Bronchial epithelial cell (primary cell): ENCODE data around the gene ST6GALNAC4. TPM values are rescaled to one million over a fixed set of nuclear protein-coding genes. Genes with fewer than 3 reads are reported as not detected.
A peak's percentile ranks its signal among the peaks of the same experiment; 100 is the strongest.

Source experiments
- DNase-seq: peaks from one replicate; pipeline ENCODE4 v3.0.0-alpha.2; 2010; ENCODE audit warnings: low read depth
- FAIRE-seq: peaks from 2 replicates; lab custom pipeline; 2011; peaks lifted over from hg19 to GRCh38; lab: Jason Lieb, UNC
- H3K27me3 ChIP-seq: 2 replicates; pipeline ENCODE4 v1.5.1; 2011; ENCODE audit warnings: low read length; ENCODE audit not compliant: control insufficient read depth, insufficient read depth
- H3K36me3 ChIP-seq: 2 replicates; pipeline ENCODE4 v1.5.1; 2011; ENCODE audit warnings: low read length; ENCODE audit not compliant: control insufficient read depth, insufficient read depth
- H3K4me3 ChIP-seq: 2 replicates; pipeline ENCODE4 v1.5.1; 2011; ENCODE audit warnings: mild to moderate bottlenecking, low read depth, low read length, control low read depth
- CTCF ChIP-seq: IDR thresholded peaks from 2 replicates; pipeline ENCODE4 v1.5.1; 2011; ENCODE audit warnings: mild to moderate bottlenecking, moderate library complexity, low read length, control low read depth, inconsistent platforms; ENCODE audit not compliant: insufficient read depth, severe bottlenecking
- total RNA-seq: library from RNA; depleted of rRNA; stranded (reverse); fragments of >200 nt; gene quantifications from 2 replicates; pipeline ENCODE4 v1.2.1, GENCODE V29; 2014

ST6GALNAC4 gene
- total RNA-seq, 1 donor from 2014 or later: 21.3 TPM

- H3K4me3 ChIP-seq: no peak overlapping the region
- DNase-seq (no peak), FAIRE-seq (no peak)
- TF ChIP-seq CTCF: no peak
- H3K36me3 ChIP-seq: peaks cover 32% of the 10 kb centered on the region
- no peaks in the 10 kb centered on the region for H3K27me3 ChIP-seq
These were observed 28.5 kb upstream of the ST6GALNAC4 start for GRCh38 chr9:127945338-127945737.

- DNase-seq (no peak), FAIRE-seq (no peak)
- Histone ChIP-seq H3K4me3 (no peak overlapping the region), H3K36me3 (peaks cover 32% of the 10 kb centered on the region), H3K27me3 (no peaks in the 10 kb centered on the region)
- no peak for TF ChIP-seq CTCF
These were observed 27.9 kb upstream of the ST6GALNAC4 start for GRCh38 chr9:127944586-127945218.

GRCh38 chr9:127943731-127944144, 26.9 kb upstream of the ST6GALNAC4 start:
- Histone ChIP-seq H3K36me3 (peaks cover 32% of the 10 kb centered on the region), H3K27me3 (no peaks in the 10 kb centered on the region), H3K4me3 (no peak overlapping the region)
- peak; percentile 58 for DNase-seq
- FAIRE-seq: no peak
- TF ChIP-seq CTCF: peak; percentile 91

- no peak for DNase-seq
- no peak for FAIRE-seq
- TF ChIP-seq CTCF: no peak
- Histone ChIP-seq H3K4me3 (no peak overlapping the region), H3K36me3 (peaks cover 32% of the 10 kb centered on the region), H3K27me3 (no peaks in the 10 kb centered on the region)
These were observed 26.3 kb upstream of the ST6GALNAC4 start for GRCh38 chr9:127943011-127943662.

GRCh38 chr9:127942216-127943010, 25.6 kb upstream of the ST6GALNAC4 start:
- FAIRE-seq (no peak), DNase-seq (no peak)
- Histone ChIP-seq H3K36me3 (peaks cover 30% of the 10 kb centered on the region), H3K4me3 (no peak overlapping the region), H3K27me3 (no peaks in the 10 kb centered on the region)
- TF ChIP-seq CTCF: peak; percentile 86
